IMR-90 (cell line): ENCODE results near the gene CD28. TPM values are rescaled to one million over a fixed set of nuclear protein-coding genes. Genes with fewer than 3 reads are reported as not detected.

Experiments
- ATAC-seq: fragments of 200-7000 bp; cut with Tn5 transposase; 2 replicates; pipeline ENCODE4 v1.9.1; 2020; ENCODE audit warnings: low read depth, mild to moderate bottlenecking, moderate library complexity
- BruUV-seq: library from RNA; stranded (reverse); fragments of 400-500 nt; replicated peaks from 2 replicates; lab custom pipeline; 2021; lab: Mats Ljungman, UMichigan
- CTCF ChIA-PET: fragments of 300-600 bp; formaldehyde crosslinking; extraction: SDS; loops from one replicate; lab custom pipeline; 2021; ENCODE audit warnings: antibody characterized with exemption; lab: Yijun Ruan, JAX
- POLR2A ChIA-PET: fragments of 300-600 bp; sonication (Branson Sonifier 250); formaldehyde crosslinking; loops from one replicate; lab custom pipeline; 2022; ENCODE audit warnings: antibody characterized with exemption; ENCODE audit not compliant: unreplicated experiment; lab: Charles Lee
- DNase-seq: peaks from one replicate; pipeline ENCODE4 v3.0.0; 2013
- H2AFZ ChIP-seq: replicated peaks from 2 replicates; pipeline ENCODE3; 2013; ENCODE audit warnings: low read length, mild to moderate bottlenecking; ENCODE audit not compliant: poor library complexity
- H2AK5ac ChIP-seq: 2 replicates; pipeline ENCODE4 v1.6.1; 2013; ENCODE audit warnings: low read depth, low read length, inconsistent platforms
- H2AK9ac ChIP-seq: replicated peaks from 2 replicates; pipeline ENCODE3; 2013; ENCODE audit warnings: mild to moderate bottlenecking, low read depth, low read length, moderate library complexity; ENCODE audit not compliant: poor library complexity
- H2BK120ac ChIP-seq: 2 replicates; pipeline ENCODE4 v1.6.1; 2013; ENCODE audit warnings: low read depth, low read length, inconsistent platforms
- H2BK15ac ChIP-seq: 3 replicates; pipeline ENCODE4 v1.6.1; 2013; ENCODE audit warnings: low read depth, low read length, inconsistent platforms
- H2BK20ac ChIP-seq: 2 replicates; pipeline ENCODE4 v1.6.1; 2013; ENCODE audit warnings: low read depth, mild to moderate bottlenecking, inconsistent platforms, low read length, moderate library complexity
- H2BK5ac ChIP-seq: 2 replicates; pipeline ENCODE4 v1.6.1; 2013; ENCODE audit warnings: mild to moderate bottlenecking, low read depth, low read length, inconsistent platforms; ENCODE audit not compliant: poor library complexity, severe bottlenecking
- H3K14ac ChIP-seq: replicated peaks from 2 replicates; pipeline ENCODE4 v1.6.1; 2013; ENCODE audit warnings: low read depth, low read length, inconsistent platforms
- H3K18ac ChIP-seq: 2 replicates; pipeline ENCODE4 v1.6.1; 2013; ENCODE audit warnings: low read depth, low read length, control low read depth
- H3K23ac ChIP-seq: 2 replicates; pipeline ENCODE4 v1.6.1; 2013; ENCODE audit warnings: low read depth, low read length, inconsistent platforms
- H3K27ac ChIP-seq: 2 replicates; pipeline ENCODE4 v1.5.1; 2013; ENCODE audit warnings: mild to moderate bottlenecking, control low read depth, low read length; ENCODE audit not compliant: insufficient read depth
- H3K27me3 ChIP-seq: 2 replicates; pipeline ENCODE4 v1.6.1; 2013; ENCODE audit warnings: low read length; ENCODE audit not compliant: control insufficient read depth, insufficient read depth
- H3K36me3 ChIP-seq: 2 replicates; pipeline ENCODE4 v1.6.1; 2013; ENCODE audit warnings: low read length, mixed read lengths; ENCODE audit not compliant: control insufficient read depth, insufficient read depth
- H3K4ac ChIP-seq: 2 replicates; pipeline ENCODE4 v1.6.1; 2013; ENCODE audit warnings: low read depth, low read length, inconsistent platforms
- H3K4me1 ChIP-seq: 2 replicates; pipeline ENCODE4 v1.6.1; 2013; ENCODE audit warnings: low read length, mixed read lengths; ENCODE audit not compliant: control insufficient read depth, insufficient read depth
- H3K4me2 ChIP-seq: 2 replicates; pipeline ENCODE4 v1.6.1; 2013; ENCODE audit warnings: low read depth, mild to moderate bottlenecking, control low read depth, low read length, moderate library complexity
- H3K4me3 ChIP-seq: 2 replicates; pipeline ENCODE4 v1.5.1; 2013; ENCODE audit warnings: low read depth, mild to moderate bottlenecking, control low read depth, low read length, moderate library complexity; ENCODE audit not compliant: insufficient read depth
- H3K56ac ChIP-seq: 2 replicates; pipeline ENCODE4 v1.6.1; 2013; ENCODE audit warnings: low read length, inconsistent platforms; ENCODE audit not compliant: insufficient read depth; ENCODE audit errors: extremely low read depth
- H3K79me1 ChIP-seq, 2 experiments: 2 replicates each; pipeline ENCODE4 v1.6.1; 2013; ENCODE audit warnings: low read length in 2 of 2, inconsistent platforms in 1 of 2, low read depth in 1 of 2
- H3K9ac ChIP-seq: 2 replicates; pipeline ENCODE4 v1.6.1; 2013; ENCODE audit warnings: low read depth, low read length, control low read depth
- H3K9me1 ChIP-seq: 2 replicates; pipeline ENCODE4 v1.6.1; 2013; ENCODE audit warnings: low read length, inconsistent platforms; ENCODE audit not compliant: insufficient read depth
- H3K9me3 ChIP-seq: 2 replicates; pipeline ENCODE4 v1.6.1; 2013; ENCODE audit warnings: low read length; ENCODE audit not compliant: control insufficient read depth, insufficient read depth
- H4K20me1 ChIP-seq: 2 replicates; pipeline ENCODE4 v1.6.1; 2013; ENCODE audit warnings: low read length, inconsistent platforms; ENCODE audit not compliant: insufficient read depth
- H4K5ac ChIP-seq: 2 replicates; pipeline ENCODE4 v1.6.1; 2013; ENCODE audit warnings: mild to moderate bottlenecking, low read depth, low read length, control low read depth
- H4K8ac ChIP-seq, 2 experiments: 2 replicates each; pipeline ENCODE4 v1.6.1; 2013; ENCODE audit warnings: low read depth in 2 of 2, low read length in 2 of 2, control low read depth in 1 of 2, inconsistent platforms in 1 of 2
- H4K91ac ChIP-seq: 2 replicates; pipeline ENCODE4 v1.6.1; 2013; ENCODE audit warnings: low read depth, low read length, inconsistent platforms; ENCODE audit not compliant: insufficient read depth
- BHLHE40 ChIP-seq: fragments of 150-350 bp; IDR thresholded peaks from 2 replicates; pipeline ENCODE4 v1.6.1; 2016; ENCODE audit warnings: mild to moderate bottlenecking, low read depth, low read length
- USF2 ChIP-seq: fragments of 150-350 bp; IDR thresholded peaks from 2 replicates; pipeline ENCODE4 v1.6.1; 2017; ENCODE audit warnings: mild to moderate bottlenecking, antibody characterized with exemption, low read length, low read depth
- WGBS, 2 experiments: methylation state at CpG; one replicate each; pipeline versions ENCODE4 v1.1.5 to v1.1.7; 2013; ENCODE audit warnings: missing lambda C conversion rate in 2 of 2; ENCODE audit not compliant: insufficient read length in 1 of 2; ENCODE audit errors: extremely low coverage in 2 of 2; 5-methylcytosine and 5-hydroxymethylcytosine counted together
- dilution Hi-C: fragments of 300-500 bp; cut with HindIII; formaldehyde crosslinking; loops from one replicate; pipeline ENCODE4 v1.14.3; 2018; ENCODE audit warnings: low sequenced_read_pairs; ENCODE audit not compliant: unreplicated experiment
- in situ Hi-C: fragments of 300-500 bp; cut with MboI; formaldehyde crosslinking; loops from 3 replicates; pipeline ENCODE4 v1.14.3; 2019; ENCODE audit warnings: low sequenced_read_pairs, inconsistent platforms, mixed read lengths
- intact Hi-C: fragments of 100-400 bp; cut with micrococcal nuclease; formaldehyde crosslinking; loops from 2 replicates; pipeline ENCODE4 v1.10.0; 2022
- polyA plus RNA-seq, 3 experiments: library from polyadenylated mRNA; depleted of rRNA; stranded (reverse); fragments of >200 nt; gene quantifications; 2 replicates each; pipeline ENCODE4 v1.2.3, GENCODE V29; 2012; ENCODE audit warnings: low replicate concordance in 1 of 3
- total RNA-seq: library from RNA; depleted of rRNA; stranded (reverse); fragments of >200 nt; gene quantifications from 2 replicates; pipeline ENCODE4 v1.2.3, GENCODE V29; 2012

Gene CD28
- total and polyA plus RNA-seq, 2 of the 4 experiments (the other 2 are of a cell fraction): not detected

GRCh38 chr2:203718087-203718486, 11.6 kb downstream of the CD28 start:
- H4K5ac ChIP-seq: no peak overlapping the region
- H3K9me3 ChIP-seq: no peaks in the 10 kb centered on the region
- intact Hi-C loops (no loop called here), dilution Hi-C loops (no loop called here), in situ Hi-C loops (no loop called here)
- no peak overlapping the region for H3K27ac ChIP-seq
- H2AK5ac ChIP-seq: no peak overlapping the region
- no peaks in the 10 kb centered on the region for H3K36me3 ChIP-seq
- H3K9me1 ChIP-seq: no peaks in the 10 kb centered on the region
- H4K20me1 ChIP-seq: no peaks in the 10 kb centered on the region
- no peak overlapping the region for H2BK15ac ChIP-seq
- no peak overlapping the region for H3K56ac ChIP-seq
- no peaks in the 10 kb centered on the region for H3K79me1 ChIP-seq
- DNase-seq (peak; percentile 2), ATAC-seq (no peak)
- no peak overlapping the region for H4K91ac ChIP-seq
- ChIA-PET CTCF (no interaction called here), POLR2A (no interaction called here)
- H2AK9ac ChIP-seq: no peak overlapping the region
- peaks cover 2% of the 10 kb centered on the region; the same call in 1 of the 2 replicates for H3K4me1 ChIP-seq
- H3K18ac ChIP-seq: no peak overlapping the region
- H2AFZ ChIP-seq: no peak overlapping the region
- no peak overlapping the region for H4K8ac ChIP-seq
- BruUV-seq: no TSS peak
- 0 out of 2 replicates have a peak, but pooled peaks have one; percentile 29 for TF ChIP-seq USF2
- TF ChIP-seq BHLHE40: no peak
- peaks cover 4% of the 10 kb centered on the region; the same call in 1 of the 2 replicates for H3K27me3 ChIP-seq
- H2BK5ac ChIP-seq: no peak overlapping the region
- no peak overlapping the region for H2BK20ac ChIP-seq
- H3K4me3 ChIP-seq: no peak overlapping the region
- H3K9ac ChIP-seq: no peak overlapping the region
- no peak overlapping the region for H3K4ac ChIP-seq
- H3K4me2 ChIP-seq: no peak overlapping the region
- no peak overlapping the region for H3K23ac ChIP-seq
- H3K14ac ChIP-seq: no peak overlapping the region
- WGBS, 2 experiments: no CpG with 5 or more reads among the region's 3 CpGs
- no peak overlapping the region for H2BK120ac ChIP-seq
